ENCODE data around the gene ZNHIT2.
"Not testable (repeated sequence)": the region's sequence is repeated elsewhere in the genome, so short reads cannot be mapped to it uniquely, and the experiment has no call there.

Gene ZNHIT2

GRCh38 chr11:65157336-65157735 lies 39.8 kb upstream of the ZNHIT2 start:
- TF ChIP-seq CTCF (IDR thresholded peaks at IDR 0.05; ENCODE audit: low read length, missing control alignments) = no peak
- DNase-seq (ENCODE audit: low read depth) = no peak
- no peak overlapping the region for H3K4me3 ChIP-seq (replicated peaks; ENCODE audit: low read depth, low read length)

- H3K4me3 ChIP-seq (replicated peaks; ENCODE audit: low read depth, low read length) = no peak overlapping the region
- DNase-seq (ENCODE audit: low read depth) = no peak
- TF ChIP-seq CTCF (IDR thresholded peaks at IDR 0.05; ENCODE audit: low read length, missing control alignments) = no peak
Measured at GRCh38 chr11:65156926-65157325, 39.4 kb upstream of the ZNHIT2 start.

- TF ChIP-seq CTCF (IDR thresholded peaks at IDR 0.05; ENCODE audit: low read length, missing control alignments) = no peak
- no peak for DNase-seq (ENCODE audit: low read depth)
- H3K4me3 ChIP-seq (replicated peaks; ENCODE audit: low read depth, low read length) = no peak overlapping the region
Measured at GRCh38 chr11:65156256-65156655, 38.8 kb upstream of the ZNHIT2 start.

GRCh38 chr11:65152122-65152521 lies 34.6 kb upstream of the ZNHIT2 start:
- no peak overlapping the region for H3K4me3 ChIP-seq (replicated peaks; ENCODE audit: low read depth, low read length)
- DNase-seq (ENCODE audit: low read depth) = no peak
- no peak for TF ChIP-seq CTCF (IDR thresholded peaks at IDR 0.05; ENCODE audit: low read length, missing control alignments)

GRCh38 chr11:65151331-65151899 lies 33.9 kb upstream of the ZNHIT2 start:
- DNase-seq (ENCODE audit: low read depth) = no peak
- H3K4me3 ChIP-seq (replicated peaks; ENCODE audit: low read depth, low read length) = no peak overlapping the region
- TF ChIP-seq CTCF (IDR thresholded peaks at IDR 0.05; ENCODE audit: low read length, missing control alignments) = no peak

- TF ChIP-seq CTCF (IDR thresholded peaks at IDR 0.05; ENCODE audit: low read length, missing control alignments) = no peak
- DNase-seq (ENCODE audit: low read depth) = peak; percentile 71
Measured at GRCh38 chr11:65150509-65151299, 33.2 kb upstream of the ZNHIT2 start.

GRCh38 chr11:65150131-65150508 lies 32.6 kb upstream of the ZNHIT2 start:
- not testable (repeated sequence) for DNase-seq (ENCODE audit: low read depth); H3K4me3 ChIP-seq (replicated peaks; ENCODE audit: low read depth, low read length)

More at GRCh38 chr11:65150509-65151299, 33.2 kb upstream of the ZNHIT2 start:
- no peak overlapping the region for H3K4me3 ChIP-seq (replicated peaks; ENCODE audit: low read depth, low read length)
